HEK293 (cell line): ENCODE results near the gene USP35.
A peak's percentile ranks its signal among the peaks of the same experiment; 100 is the strongest.

Source experiments
- CTCF ChIA-PET: fragments of 350-600 bp; formaldehyde crosslinking; extraction: SDS; loops from one replicate; lab custom pipeline; 2021; ENCODE audit warnings: antibody characterized with exemption; lab: Yijun Ruan, JAX
- POLR2A ChIA-PET: fragments of 300-600 bp; formaldehyde crosslinking; extraction: SDS; loops from one replicate; lab custom pipeline; 2020; ENCODE audit warnings: antibody characterized with exemption, inconsistent platforms; lab: Yijun Ruan, JAX
- H3K27ac ChIP-seq: fragments of 200-500 bp; sonication (Bioruptor generic); 2 replicates; pipeline ENCODE4 v1.5.1; 2014; ENCODE audit warnings: low read depth, low read length, control low read depth, inconsistent platforms; ENCODE audit errors: extremely low read depth
- H3K36me3 ChIP-seq, 2 experiments: fragments of 200-500 bp in 1 of 2; sonication (Bioruptor generic) in 1 of 2; 1 replicate in 1 of 2; 2 replicates in 1 of 2; pipeline ENCODE4 v1.5.1; 2014 to 2017; ENCODE audit warnings: inconsistent platforms in 2 of 2, low read length in 2 of 2; ENCODE audit not compliant: control insufficient read depth in 2 of 2, insufficient read depth in 1 of 2
- H3K4me1 ChIP-seq: fragments of 200-500 bp; sonication (Bioruptor generic); 2 replicates; pipeline ENCODE4 v1.5.1; 2014; ENCODE audit warnings: mild to moderate bottlenecking, low read length, inconsistent platforms; ENCODE audit not compliant: control insufficient read depth, insufficient read depth
- H3K4me3 ChIP-seq: 2 replicates; pipeline ENCODE4 v1.5.1; 2011; ENCODE audit warnings: low read depth, mild to moderate bottlenecking, control low read depth, low read length, moderate library complexity
- H3K9me3 ChIP-seq: fragments of 200-500 bp; sonication (Bioruptor generic); 2 replicates; pipeline ENCODE4 v1.5.1; 2014; ENCODE audit warnings: low read depth, low read length, inconsistent platforms; ENCODE audit not compliant: control insufficient read depth, insufficient read depth
- KLF7 ChIP-seq: fragments of 450-650 bp; formaldehyde crosslinking; IDR thresholded peaks from 2 replicates; pipeline ENCODE4 v1.5.1; 2016; ENCODE audit warnings: missing biosample characterization, missing genetic modification characterization, borderline replicate concordance
- MEIS1 ChIP-seq: sonication (generic); formaldehyde crosslinking; IDR thresholded peaks from 2 replicates; pipeline ENCODE4 v1.8.1; 2022; ENCODE audit warnings: missing genetic modification reagents, mild to moderate bottlenecking, borderline replicate concordance
- MYNN ChIP-seq: fragments of 450-650 bp; formaldehyde crosslinking; IDR thresholded peaks from 2 replicates; pipeline ENCODE4 v1.5.1; 2016; ENCODE audit warnings: missing biosample characterization, missing genetic modification characterization, borderline replicate concordance
- REST ChIP-seq: fragments of 450-650 bp; formaldehyde crosslinking; IDR thresholded peaks from 2 replicates; pipeline ENCODE4 v1.5.1; 2016; ENCODE audit warnings: missing biosample characterization, missing genetic modification characterization
- ZBTB6 ChIP-seq: fragments of 450-650 bp; formaldehyde crosslinking; IDR thresholded peaks from 2 replicates; pipeline ENCODE4 v1.5.1; 2017; ENCODE audit warnings: missing biosample characterization, missing genetic modification characterization
- ZBTB7A ChIP-seq: fragments of 450-650 bp; formaldehyde crosslinking; IDR thresholded peaks from 2 replicates; pipeline ENCODE4 v1.5.1; 2016; ENCODE audit warnings: low read depth, missing biosample characterization, missing genetic modification characterization
- ZNF146 ChIP-seq: fragments of 450-650 bp; formaldehyde crosslinking; IDR thresholded peaks from 2 replicates; pipeline ENCODE4 v1.5.1; 2016; ENCODE audit warnings: missing biosample characterization, missing genetic modification characterization
- ZNF175 ChIP-seq: fragments of 450-650 bp; formaldehyde crosslinking; IDR thresholded peaks from 2 replicates; pipeline ENCODE4 v1.5.1; 2016; ENCODE audit warnings: missing biosample characterization, missing genetic modification characterization
- ZNF37A ChIP-seq: fragments of 450-650 bp; IDR thresholded peaks from 2 replicates; pipeline ENCODE4 v1.5.1; 2018; ENCODE audit warnings: missing biosample characterization, missing genetic modification characterization
- ZNF423 ChIP-seq: fragments of 450-650 bp; formaldehyde crosslinking; IDR thresholded peaks from 2 replicates; pipeline ENCODE4 v1.5.1; 2016; ENCODE audit warnings: missing biosample characterization, missing genetic modification characterization
- ZNF501 ChIP-seq: fragments of 450-650 bp; formaldehyde crosslinking; IDR thresholded peaks from 2 replicates; pipeline ENCODE4 v1.5.1; 2016; ENCODE audit warnings: missing biosample characterization, missing genetic modification characterization
- ZNF530 ChIP-seq: fragments of 450-650 bp; formaldehyde crosslinking; IDR thresholded peaks from 2 replicates; pipeline ENCODE4 v1.5.1; 2016; ENCODE audit warnings: low read depth, missing biosample characterization, missing genetic modification characterization
- ZNF548 ChIP-seq: fragments of 450-650 bp; formaldehyde crosslinking; IDR thresholded peaks from 2 replicates; pipeline ENCODE4 v1.5.1; 2016; ENCODE audit warnings: missing biosample characterization, missing genetic modification characterization
- ZNF626 ChIP-seq: fragments of 450-650 bp; sonication (Bioruptor Pico); formaldehyde crosslinking; IDR thresholded peaks from 2 replicates; pipeline ENCODE4 v1.5.1; 2018; ENCODE audit warnings: missing biosample characterization, missing genetic modification characterization, inconsistent platforms
- ZNF785 ChIP-seq: fragments of 450-650 bp; formaldehyde crosslinking; IDR thresholded peaks from 2 replicates; pipeline ENCODE4 v1.5.1; 2016; ENCODE audit warnings: missing biosample characterization, missing genetic modification characterization
- TF ChIP-seq, protein P1 (sequence below): IDR thresholded peaks from 2 replicates; pipeline ENCODE4 v1.6.1; 2011; ENCODE audit warnings: mild to moderate bottlenecking, low read depth, low read length, borderline replicate concordance

Gene USP35

DNA sequence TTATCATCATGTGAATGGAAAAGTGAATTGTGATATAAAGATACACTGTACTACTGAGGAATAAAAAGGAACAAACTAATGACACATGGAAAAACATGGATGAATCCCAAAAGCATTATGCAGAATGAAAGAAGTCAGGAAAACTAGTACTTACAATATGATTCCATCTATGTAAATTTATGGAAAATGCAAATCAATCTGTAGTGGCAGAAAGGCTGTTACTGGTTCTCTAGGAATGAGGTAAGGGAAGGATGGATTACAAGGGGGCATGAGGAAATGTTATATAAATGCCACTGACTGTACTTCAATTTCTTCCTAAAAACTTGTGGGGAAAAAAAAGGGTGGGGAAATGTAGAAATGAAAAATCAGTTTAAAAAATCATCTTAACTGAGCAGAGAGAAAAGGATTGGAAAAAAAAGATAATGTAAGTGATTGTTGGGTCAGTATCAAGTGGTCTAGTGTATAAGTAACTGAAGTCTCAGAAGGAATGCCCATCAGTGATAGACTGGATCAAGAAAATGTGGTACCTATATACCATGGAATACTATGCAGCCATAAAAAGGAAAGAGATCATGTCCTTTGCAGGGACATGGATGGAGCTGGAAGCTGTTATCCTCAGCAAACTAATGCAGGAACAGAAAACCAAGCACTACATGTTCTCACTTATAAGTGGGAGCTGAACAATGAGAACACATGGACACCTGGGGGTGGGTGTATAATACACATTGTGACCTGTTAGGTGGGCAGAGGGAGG lies 48.8 kb downstream of the USP35 start:
- Histone ChIP-seq H3K36me3 (no peaks in the 10 kb centered on the region), H3K9me3 (no peaks in the 10 kb centered on the region), H3K27ac (no peak overlapping the region), H3K4me3 (no peak overlapping the region), H3K4me1 (no peaks in the 10 kb centered on the region)
- CTCF ChIA-PET = no interaction called here
- POLR2A ChIA-PET = no interaction called here
- TF ChIP-seq ZNF423 (tag by site-specific recombination) = no peak
- no peak for TF ChIP-seq ZBTB6 (tag by site-specific recombination)
- TF ChIP-seq ZNF146 = peak; percentile 68; the same call in 1 of the 2 replicates
- TF ChIP-seq KLF7 = no peak
- TF ChIP-seq ZNF37A (tag by site-specific recombination) = no peak
- TF ChIP-seq ZNF501 (tag by site-specific recombination) = no peak

DNA sequence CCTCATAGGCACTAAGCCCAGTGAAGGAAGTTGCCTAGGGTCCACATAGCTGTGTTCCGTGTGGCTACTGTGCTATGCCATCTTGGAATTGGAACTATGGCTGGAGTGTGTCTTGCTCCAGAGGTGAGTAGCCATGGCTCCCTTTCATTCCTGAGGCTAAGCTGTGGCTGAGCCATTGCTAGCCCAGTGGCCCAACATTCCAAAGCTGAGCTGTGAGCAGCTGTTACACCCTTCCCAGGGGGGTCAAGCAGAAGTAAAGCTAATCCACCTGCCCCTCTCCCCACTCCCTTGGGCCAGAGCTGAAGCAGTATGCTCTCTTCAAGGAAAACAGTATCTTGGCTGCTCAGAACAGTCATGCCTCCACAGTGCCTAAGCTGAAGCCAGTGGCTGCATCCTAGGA lies 51.1 kb downstream of the USP35 start:
- CTCF ChIA-PET = interaction anchor here (1.6 kb wide), 1 partner anchor 11 kb away, joined by 5 read pairs; no protein-coding TSS in a partner anchor
- Histone ChIP-seq H3K4me1 (no peaks in the 10 kb centered on the region), H3K9me3 (no peaks in the 10 kb centered on the region), H3K4me3 (no peak overlapping the region), H3K36me3 (no peaks in the 10 kb centered on the region), H3K27ac (no peak overlapping the region)
- POLR2A ChIA-PET = no interaction called here
- TF ChIP-seq ZBTB6 (tag by site-specific recombination) = no peak
- TF ChIP-seq ZBTB7A (tag by site-specific recombination) = no peak
- no peak for TF ChIP-seq ZNF626 (tag by site-specific recombination)
- no peak for TF ChIP-seq ZNF530
- no peak for TF ChIP-seq ZNF175
- no peak for TF ChIP-seq ZNF548
- TF ChIP-seq, protein P1, sequence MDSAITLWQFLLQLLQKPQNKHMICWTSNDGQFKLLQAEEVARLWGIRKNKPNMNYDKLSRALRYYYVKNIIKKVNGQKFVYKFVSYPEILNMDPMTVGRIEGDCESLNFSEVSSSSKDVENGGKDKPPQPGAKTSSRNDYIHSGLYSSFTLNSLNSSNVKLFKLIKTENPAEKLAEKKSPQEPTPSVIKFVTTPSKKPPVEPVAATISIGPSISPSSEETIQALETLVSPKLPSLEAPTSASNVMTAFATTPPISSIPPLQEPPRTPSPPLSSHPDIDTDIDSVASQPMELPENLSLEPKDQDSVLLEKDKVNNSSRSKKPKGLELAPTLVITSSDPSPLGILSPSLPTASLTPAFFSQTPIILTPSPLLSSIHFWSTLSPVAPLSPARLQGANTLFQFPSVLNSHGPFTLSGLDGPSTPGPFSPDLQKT = no peak
- TF ChIP-seq MYNN (tag by site-specific recombination) = no peak
- no peak for TF ChIP-seq MEIS1 (CRISPR knock-in tag)
- no peak for TF ChIP-seq REST (tag by site-specific recombination)
- TF ChIP-seq ZNF785 (tag by site-specific recombination) = no peak
